ENCODE results near the gene PDCD6IP. TPM values are rescaled to one million over a fixed set of nuclear protein-coding genes. Genes with fewer than 3 reads are reported as not detected.

PDCD6IP gene
- polyA plus RNA-seq, 4 donors, result 40.6 to 125 (median 64.9) TPM

Other genes with a start within 250 kb of the PDCD6IP start
- 10 to 100 TPM in 2 of 4 donors, 1 to 10 TPM in 2; 5.4 to 30.8 (median 10.6) TPM for gene CLASP2, start 80.4 kb upstream of the PDCD6IP start, polyA plus RNA-seq

Measured in small intestine (tissue), 4 donors.